ENCODE results near the gene GAB2.
"Not testable (repeated sequence)": the region's sequence is repeated elsewhere in the genome, so short reads cannot be mapped to it uniquely, and the experiment has no call there.

Gene GAB2

DNA sequence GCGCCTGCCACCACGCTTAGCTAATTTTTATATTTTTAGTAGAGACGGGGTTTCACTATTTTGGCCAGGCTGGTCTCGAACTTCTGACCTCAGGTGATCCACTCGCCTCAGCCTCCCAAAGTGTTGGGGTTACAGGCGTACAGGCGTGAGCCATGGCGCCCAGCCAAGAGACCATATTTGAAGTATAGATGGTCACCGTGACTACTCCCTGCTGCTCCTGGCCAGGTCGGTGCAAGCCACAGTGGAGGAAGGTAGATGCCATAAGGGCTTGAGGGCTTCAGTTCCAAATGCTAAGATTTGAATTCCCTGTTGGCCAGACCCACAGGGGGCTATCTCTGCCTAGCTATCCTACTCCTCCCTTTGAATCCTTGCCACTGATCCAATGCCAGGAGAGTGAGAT is 194.9 kb downstream of the GAB2 start:
- H3K9ac ChIP-seq (ENCODE audit: low read depth in 1 of 2, low read length in 2 of 2); H3K4me3 ChIP-seq (ENCODE audit: low read depth in 1 of 2, low read length in 2 of 2); H3K27me3 ChIP-seq (ENCODE audit: control insufficient read depth in 1 of 2, insufficient read depth in 2 of 2, low read length in 2 of 2); H3K27ac ChIP-seq (ENCODE audit: low read depth, low read length); H3K4me1 ChIP-seq (ENCODE audit: control insufficient read depth in 1 of 2, insufficient read depth in 2 of 2, low read length in 2 of 2); H3K9me3 ChIP-seq (ENCODE audit: control insufficient read depth in 1 of 2, low read length in 2 of 2): not testable (repeated sequence)
- peaks cover 48 to 75% of the 10 kb centered on the region in 2 donors for H3K36me3 ChIP-seq (ENCODE audit: control insufficient read depth in 1 of 2, insufficient read depth in 2 of 2, low read length in 2 of 2)

DNA sequence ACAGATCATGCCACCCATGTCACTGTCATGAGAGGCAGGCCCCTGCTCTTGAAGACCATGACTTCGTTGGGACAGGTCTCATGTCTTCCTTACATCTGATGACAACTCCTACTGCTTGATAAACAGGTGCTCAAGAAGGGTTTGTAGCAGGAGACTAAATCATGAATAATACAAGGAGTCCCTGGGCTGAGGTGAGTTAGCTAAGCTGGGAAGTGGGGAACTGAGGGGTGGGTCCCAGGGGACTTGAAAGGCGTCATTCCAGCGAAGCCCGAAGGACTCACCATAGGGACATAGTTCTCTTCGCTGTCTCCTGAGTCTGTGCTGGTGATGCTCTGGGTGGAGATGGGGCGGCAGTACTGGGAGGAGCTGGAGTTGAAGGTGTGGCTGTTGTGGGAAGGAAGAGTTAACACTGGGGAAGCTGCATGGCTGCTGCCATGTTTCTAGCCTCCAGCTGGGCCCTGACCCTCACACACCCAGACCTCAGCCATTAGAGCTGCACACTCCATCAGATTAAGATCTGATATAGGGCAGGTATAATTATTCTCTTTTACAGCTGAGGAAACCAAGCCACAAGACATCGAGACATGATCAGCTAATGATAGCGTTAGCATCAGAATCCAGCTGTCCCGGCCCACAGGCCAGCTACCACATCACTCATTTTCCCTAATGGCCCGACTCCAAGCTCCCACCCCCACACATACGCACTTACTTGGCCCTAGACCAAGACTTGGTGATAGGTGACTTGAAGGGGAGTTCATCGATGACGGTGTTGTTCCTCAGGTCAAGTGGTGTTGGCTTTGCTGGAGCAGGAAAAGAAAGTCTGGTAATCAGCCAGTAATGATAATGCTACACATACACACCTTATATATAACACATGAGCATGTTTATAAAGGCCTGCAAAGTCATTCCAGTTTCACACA is 196.0 kb downstream of the GAB2 start:
- no peak overlapping the region for H3K27ac ChIP-seq (ENCODE audit: low read depth, low read length)

DNA sequence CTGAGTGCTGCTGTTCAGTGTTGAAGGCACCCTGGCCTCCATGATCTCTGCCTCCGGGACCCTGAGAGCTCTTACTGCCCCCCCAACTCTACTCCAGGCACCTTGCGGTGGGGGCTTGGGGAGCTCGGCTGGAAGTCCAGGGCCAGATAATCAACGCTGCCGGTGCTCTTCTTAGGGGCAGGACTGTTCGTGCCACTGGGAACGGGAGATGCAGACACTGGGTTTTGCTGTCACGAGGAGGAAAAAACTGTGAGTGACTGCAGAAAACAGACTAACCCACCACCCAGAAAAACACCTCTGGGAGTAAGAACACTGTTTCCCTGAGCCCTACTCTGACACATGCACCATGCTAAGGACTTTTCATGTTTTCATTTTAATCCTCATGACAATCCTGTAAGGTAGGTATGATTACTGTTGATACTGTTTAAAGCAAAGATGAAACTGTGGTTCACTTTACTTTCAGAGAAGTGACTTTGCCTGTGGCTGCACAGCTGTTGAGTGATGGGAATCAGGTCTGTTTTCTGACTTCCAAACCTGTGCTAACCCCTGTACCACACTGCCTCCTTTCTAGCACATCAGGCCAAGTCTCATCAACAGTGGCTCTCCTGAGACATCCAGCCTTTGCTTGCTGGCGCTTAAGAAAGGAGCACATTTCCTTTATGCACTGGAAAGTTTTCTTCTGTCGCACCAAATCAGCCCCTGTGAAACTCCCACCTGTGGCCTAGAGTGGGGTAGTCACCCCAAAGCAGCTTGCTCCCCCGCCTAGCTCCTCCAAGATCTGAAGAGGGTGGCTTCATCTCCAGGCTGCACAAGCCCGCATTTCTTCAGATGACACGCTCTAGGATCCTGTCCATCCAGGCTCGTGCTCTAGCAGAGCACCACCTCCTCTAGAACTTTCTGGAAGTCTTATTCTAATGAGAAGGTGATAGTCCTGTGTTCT is 197.1 kb downstream of the GAB2 start:
- no peaks in the 10 kb centered on the region for H3K9me3 ChIP-seq (ENCODE audit: control insufficient read depth in 1 of 2, low read length in 2 of 2)
- no peaks in the 10 kb centered on the region for H3K4me1 ChIP-seq (ENCODE audit: control insufficient read depth in 1 of 2, insufficient read depth in 2 of 2, low read length in 2 of 2)
- no peak overlapping the region for H3K9ac ChIP-seq (ENCODE audit: low read depth in 1 of 2, low read length in 2 of 2)
- no peaks in the 10 kb centered on the region for H3K27me3 ChIP-seq (ENCODE audit: control insufficient read depth in 1 of 2, insufficient read depth in 2 of 2, low read length in 2 of 2)
- H3K27ac ChIP-seq (ENCODE audit: low read depth, low read length), result no peak overlapping the region
- peaks cover 57 to 87% of the 10 kb centered on the region in 2 donors for H3K36me3 ChIP-seq (ENCODE audit: control insufficient read depth in 1 of 2, insufficient read depth in 2 of 2, low read length in 2 of 2)
- no peak overlapping the region for H3K4me3 ChIP-seq (ENCODE audit: low read depth in 1 of 2, low read length in 2 of 2)

More for the DNA sequence above, 196.0 kb downstream of the GAB2 start:
- Histone ChIP-seq H3K4me1 (ENCODE audit: control insufficient read depth in 1 of 2, insufficient read depth in 2 of 2, low read length in 2 of 2) (no peaks in the 10 kb centered on the region), H3K27me3 (ENCODE audit: control insufficient read depth in 1 of 2, insufficient read depth in 2 of 2, low read length in 2 of 2) (no peaks in the 10 kb centered on the region), H3K9ac (ENCODE audit: low read depth in 1 of 2, low read length in 2 of 2) (no peak overlapping the region), H3K9me3 (ENCODE audit: control insufficient read depth in 1 of 2, low read length in 2 of 2) (no peaks in the 10 kb centered on the region), H3K36me3 (ENCODE audit: control insufficient read depth in 1 of 2, insufficient read depth in 2 of 2, low read length in 2 of 2) (peaks cover 51 to 85% of the 10 kb centered on the region in 2 donors), H3K4me3 (ENCODE audit: low read depth in 1 of 2, low read length in 2 of 2) (no peak overlapping the region)

DNA sequence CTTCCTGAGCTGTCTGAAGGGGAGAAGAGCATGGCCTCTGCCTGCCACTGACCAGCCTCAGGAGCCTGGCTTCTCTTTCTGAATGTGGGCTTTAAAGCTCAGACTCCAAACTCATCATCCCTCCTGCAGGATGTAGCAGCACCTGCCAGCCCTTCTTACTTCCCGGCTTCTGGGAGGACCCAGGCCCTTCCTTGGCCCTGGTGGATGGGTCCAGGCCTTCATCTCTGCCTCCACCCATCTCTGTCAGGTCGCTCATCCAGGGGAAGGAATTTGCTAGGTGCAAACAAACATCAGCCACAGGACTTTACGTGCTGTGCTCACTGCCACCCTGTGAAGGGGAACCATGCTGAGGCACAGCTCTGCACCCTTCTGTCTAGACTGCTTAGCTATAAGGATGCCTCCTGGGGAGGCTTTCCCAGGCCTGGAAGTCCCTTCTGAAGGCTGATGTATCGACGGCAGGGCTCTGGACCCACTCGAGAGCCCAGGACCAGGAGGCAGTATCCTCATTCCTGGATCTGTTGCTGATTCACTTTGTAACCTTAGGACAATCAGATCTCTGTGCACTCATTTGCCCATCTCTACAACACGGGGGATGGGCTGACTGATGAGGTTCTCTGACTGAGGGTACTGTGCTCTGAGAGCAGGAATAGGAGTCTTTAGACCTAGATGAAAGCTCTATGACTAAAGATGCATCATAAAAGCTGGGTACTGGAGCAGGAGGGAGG is 198.0 kb downstream of the GAB2 start:
- no peak overlapping the region for H3K27ac ChIP-seq (ENCODE audit: low read depth, low read length)
- H3K27me3 ChIP-seq (ENCODE audit: control insufficient read depth in 1 of 2, insufficient read depth in 2 of 2, low read length in 2 of 2), result no peaks in the 10 kb centered on the region
- no peak overlapping the region for H3K9ac ChIP-seq (ENCODE audit: low read depth in 1 of 2, low read length in 2 of 2)
- H3K36me3 ChIP-seq (ENCODE audit: control insufficient read depth in 1 of 2, insufficient read depth in 2 of 2, low read length in 2 of 2), result peaks cover 54 to 86% of the 10 kb centered on the region in 2 donors
- H3K4me3 ChIP-seq (ENCODE audit: low read depth in 1 of 2, low read length in 2 of 2), result no peak overlapping the region
- no peaks in the 10 kb centered on the region for H3K9me3 ChIP-seq (ENCODE audit: control insufficient read depth in 1 of 2, low read length in 2 of 2)
- H3K4me1 ChIP-seq (ENCODE audit: control insufficient read depth in 1 of 2, insufficient read depth in 2 of 2, low read length in 2 of 2), result no peaks in the 10 kb centered on the region

DNA sequence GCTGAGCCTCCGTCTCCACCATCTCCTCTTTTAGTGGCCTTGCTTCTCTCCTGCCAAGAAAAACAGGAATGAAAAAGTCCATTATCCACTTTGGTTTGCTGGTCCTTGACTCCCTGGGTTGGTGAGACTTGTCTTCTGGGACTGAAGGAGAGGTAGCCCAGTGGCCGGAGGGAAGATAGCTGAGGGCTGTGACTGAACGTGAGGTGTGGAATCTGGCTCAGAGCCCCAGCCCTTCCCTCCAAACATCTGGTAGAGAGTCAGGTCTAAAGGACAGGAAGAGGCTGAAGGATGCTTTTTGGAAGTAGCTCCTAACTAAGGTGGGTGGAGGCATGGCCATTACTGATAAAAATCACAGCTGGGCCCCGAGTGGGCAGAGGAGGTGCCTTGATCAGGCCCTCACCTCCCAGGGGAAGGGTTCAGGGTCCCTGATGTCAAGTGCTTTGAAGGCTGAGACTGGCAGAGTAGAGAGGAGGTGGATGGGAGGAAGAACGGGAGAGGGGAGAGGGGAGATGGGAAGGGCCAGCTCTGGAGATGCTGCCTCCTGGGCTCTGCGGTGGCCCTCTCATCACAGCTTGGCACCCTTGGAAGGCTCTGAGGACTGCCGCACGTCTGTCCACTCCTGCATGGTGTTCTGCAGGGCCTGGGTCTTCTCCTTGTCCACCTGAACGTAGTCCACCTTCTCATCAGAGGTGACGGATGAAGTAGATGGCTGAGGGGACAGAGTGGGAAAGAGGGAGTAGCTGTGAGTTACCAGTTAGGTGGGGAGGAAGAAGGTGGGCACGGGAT is 198.7 kb downstream of the GAB2 start:
- Histone ChIP-seq H3K9ac (ENCODE audit: low read depth in 1 of 2, low read length in 2 of 2) (no peak overlapping the region), H3K27ac (ENCODE audit: low read depth, low read length) (no peak overlapping the region), H3K36me3 (ENCODE audit: control insufficient read depth in 1 of 2, insufficient read depth in 2 of 2, low read length in 2 of 2) (peaks cover 50 to 85% of the 10 kb centered on the region in 2 donors)

DNA sequence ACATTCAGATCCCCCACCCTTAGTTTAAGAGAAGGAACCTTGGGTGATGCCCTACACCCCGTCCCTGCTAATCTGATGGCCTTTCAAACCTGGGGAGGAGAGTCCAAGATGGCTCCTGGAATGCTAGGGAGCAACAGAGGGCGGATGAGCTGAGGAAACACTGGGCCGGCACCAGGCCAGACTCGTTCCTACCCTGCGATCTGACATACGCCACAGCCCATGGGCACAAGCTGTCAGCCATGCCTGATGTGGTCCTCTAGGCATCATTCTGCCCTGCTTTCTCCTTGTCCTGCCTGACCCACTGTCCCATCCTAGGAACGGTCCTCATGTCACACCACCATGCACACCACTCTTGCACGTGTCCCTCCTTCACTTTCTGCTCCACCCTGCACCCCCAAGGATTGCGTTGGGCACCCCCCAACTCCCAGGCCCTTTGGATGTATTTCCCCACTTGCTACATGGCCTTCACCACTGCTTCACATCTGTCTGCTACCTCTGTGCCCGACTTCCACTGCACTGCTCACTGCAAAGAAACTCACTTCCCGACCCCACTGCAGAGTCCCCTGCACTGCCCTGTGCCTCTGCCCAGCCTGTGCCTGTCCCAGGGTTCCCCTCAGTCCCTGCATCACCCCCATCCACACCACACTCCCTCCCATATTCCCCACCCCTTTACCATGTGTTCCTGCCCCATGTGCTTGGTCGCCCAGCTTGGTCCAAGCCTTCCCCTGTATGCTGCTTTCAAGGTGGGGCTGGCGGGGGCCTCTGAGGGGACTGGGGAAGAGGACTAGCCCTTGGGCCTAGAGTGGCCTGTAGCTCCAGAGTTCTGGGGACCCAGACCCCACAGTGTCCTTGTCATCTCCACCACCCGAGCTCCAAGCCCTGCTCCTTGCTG is 199.7 kb downstream of the GAB2 start:
- Histone ChIP-seq H3K36me3 (ENCODE audit: control insufficient read depth in 1 of 2, insufficient read depth in 2 of 2, low read length in 2 of 2) (peaks cover 45 to 83% of the 10 kb centered on the region in 2 donors), H3K9ac (ENCODE audit: low read depth in 1 of 2, low read length in 2 of 2) (no peak overlapping the region), H3K9me3 (ENCODE audit: control insufficient read depth in 1 of 2, low read length in 2 of 2) (no peaks in the 10 kb centered on the region), H3K4me1 (ENCODE audit: control insufficient read depth in 1 of 2, insufficient read depth in 2 of 2, low read length in 2 of 2) (no peaks in the 10 kb centered on the region), H3K27me3 (ENCODE audit: control insufficient read depth in 1 of 2, insufficient read depth in 2 of 2, low read length in 2 of 2) (no peaks in the 10 kb centered on the region), H3K27ac (ENCODE audit: low read depth, low read length) (no peak overlapping the region), H3K4me3 (ENCODE audit: low read depth in 1 of 2, low read length in 2 of 2) (no peak overlapping the region)

More for the DNA sequence above, 198.7 kb downstream of the GAB2 start:
- Histone ChIP-seq H3K4me3 (ENCODE audit: low read depth in 1 of 2, low read length in 2 of 2) (no peak overlapping the region), H3K27me3 (ENCODE audit: control insufficient read depth in 1 of 2, insufficient read depth in 2 of 2, low read length in 2 of 2) (no peaks in the 10 kb centered on the region), H3K9me3 (ENCODE audit: control insufficient read depth in 1 of 2, low read length in 2 of 2) (no peaks in the 10 kb centered on the region), H3K4me1 (ENCODE audit: control insufficient read depth in 1 of 2, insufficient read depth in 2 of 2, low read length in 2 of 2) (no peaks in the 10 kb centered on the region)

DNA sequence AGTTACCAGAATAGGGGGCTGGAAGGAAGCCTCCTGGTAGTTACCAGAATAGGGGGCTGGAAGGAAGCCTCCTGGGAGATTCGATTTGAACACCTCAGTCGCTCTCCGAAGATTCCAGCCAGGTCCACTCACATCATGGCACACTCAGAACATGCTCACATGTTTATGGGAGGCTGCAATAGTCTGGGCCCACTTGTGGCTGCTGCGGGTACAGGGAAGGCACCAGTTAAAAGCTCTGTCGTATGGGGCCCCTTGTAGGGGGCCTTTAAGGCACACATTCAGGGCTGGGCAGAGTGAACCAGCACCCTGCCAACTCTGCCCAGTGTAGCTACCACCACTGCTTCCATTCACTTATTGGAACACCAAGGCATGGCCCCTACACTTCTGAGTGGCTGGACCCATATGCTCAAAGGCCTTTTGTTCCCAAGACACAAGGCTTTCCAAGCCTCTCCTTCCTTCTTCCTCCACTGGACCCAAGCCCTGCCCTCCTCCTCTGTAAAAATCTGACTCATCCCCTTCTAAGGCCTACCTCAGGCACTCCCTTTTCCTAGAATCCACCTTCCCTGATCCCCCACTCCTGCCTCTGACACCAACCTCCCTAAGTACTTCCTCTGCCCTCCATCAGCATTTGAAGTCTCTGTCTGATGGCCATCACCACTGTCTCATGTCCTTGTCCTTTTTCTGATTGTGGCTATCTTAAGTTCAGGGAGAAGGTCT is 200.9 kb downstream of the GAB2 start:
- Histone ChIP-seq H3K9ac (ENCODE audit: low read depth in 1 of 2, low read length in 2 of 2) (no peak overlapping the region), H3K4me1 (ENCODE audit: control insufficient read depth in 1 of 2, insufficient read depth in 2 of 2, low read length in 2 of 2) (no peaks in the 10 kb centered on the region), H3K27me3 (ENCODE audit: control insufficient read depth in 1 of 2, insufficient read depth in 2 of 2, low read length in 2 of 2) (no peaks in the 10 kb centered on the region), H3K4me3 (ENCODE audit: low read depth in 1 of 2, low read length in 2 of 2) (no peak overlapping the region), H3K9me3 (ENCODE audit: control insufficient read depth in 1 of 2, low read length in 2 of 2) (no peaks in the 10 kb centered on the region), H3K27ac (ENCODE audit: low read depth, low read length) (no peak overlapping the region), H3K36me3 (ENCODE audit: control insufficient read depth in 1 of 2, insufficient read depth in 2 of 2, low read length in 2 of 2) (peaks cover 41 to 77% of the 10 kb centered on the region in 2 donors)

DNA sequence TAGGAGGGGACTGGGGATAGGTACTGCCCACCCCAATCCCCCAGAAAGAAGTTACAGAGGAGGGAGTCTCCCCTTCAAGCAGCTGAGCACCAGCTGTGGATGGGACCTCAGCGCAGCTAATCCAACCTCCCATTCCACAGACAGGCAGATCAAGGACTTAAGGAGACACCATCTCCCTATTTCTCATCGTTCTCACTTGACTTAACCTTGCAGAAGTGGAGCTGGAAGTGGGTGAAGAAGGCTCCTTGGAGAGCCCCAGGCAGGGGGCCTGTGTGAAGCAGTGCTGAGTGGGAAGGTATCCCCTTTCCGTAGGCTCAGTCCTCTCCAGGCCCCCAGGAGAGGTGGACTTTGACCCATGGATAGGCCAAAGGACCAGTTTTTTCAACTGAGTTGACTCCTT is 201.6 kb downstream of the GAB2 start:
- H3K9me3 ChIP-seq (ENCODE audit: control insufficient read depth in 1 of 2, low read length in 2 of 2), result no peaks in the 10 kb centered on the region
- no peak overlapping the region for H3K27ac ChIP-seq (ENCODE audit: low read depth, low read length)
- H3K9ac ChIP-seq (ENCODE audit: low read depth in 1 of 2, low read length in 2 of 2), result no peak overlapping the region
- H3K4me1 ChIP-seq (ENCODE audit: control insufficient read depth in 1 of 2, insufficient read depth in 2 of 2, low read length in 2 of 2), result no peaks in the 10 kb centered on the region
- H3K27me3 ChIP-seq (ENCODE audit: control insufficient read depth in 1 of 2, insufficient read depth in 2 of 2, low read length in 2 of 2), result no peaks in the 10 kb centered on the region
- H3K4me3 ChIP-seq (ENCODE audit: low read depth in 1 of 2, low read length in 2 of 2), result no peak overlapping the region
- peaks cover 34 to 70% of the 10 kb centered on the region in 2 donors for H3K36me3 ChIP-seq (ENCODE audit: control insufficient read depth in 1 of 2, insufficient read depth in 2 of 2, low read length in 2 of 2)
